ENCODE results near the gene IDI1.
"Not testable (repeated sequence)": the region's sequence is repeated elsewhere in the genome, so short reads cannot be mapped to it uniquely, and the experiment has no call there.

IDI1 gene

DNA sequence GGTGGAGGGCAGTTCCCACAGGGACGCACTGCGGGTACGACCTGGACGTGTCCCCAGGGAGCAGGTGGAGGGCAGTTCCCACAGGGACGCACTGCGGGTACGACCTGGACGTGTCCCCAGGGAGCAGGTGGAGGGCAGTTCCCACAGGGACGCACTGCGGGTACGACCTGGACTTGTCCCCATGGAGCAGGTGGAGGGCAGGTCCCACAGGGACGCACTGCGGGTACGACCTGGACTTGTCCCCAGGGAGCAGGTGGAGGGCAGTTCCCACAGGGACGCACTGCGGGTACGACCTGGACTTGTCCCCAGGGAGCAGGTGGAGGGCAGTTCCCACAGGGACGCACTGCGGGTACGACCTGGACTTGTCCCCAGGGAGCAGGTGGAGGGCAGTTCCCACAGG is 10.2 kb downstream of the IDI1 start:
- not testable (repeated sequence) for H2BK15ac ChIP-seq (replicated peaks; ENCODE audit: low read depth); H3K4me2 ChIP-seq (ENCODE audit: low read length); H2AK5ac ChIP-seq (ENCODE audit: low read length); H3K23ac ChIP-seq (ENCODE audit: low read length); H3K27me3 ChIP-seq (ENCODE audit: insufficient read depth, low read length, poor library complexity); H4K5ac ChIP-seq (ENCODE audit: low read length); H2BK120ac ChIP-seq (ENCODE audit: low read depth, low read length); H3K27ac ChIP-seq (ENCODE audit: low read depth, low read length); H3K4me3 ChIP-seq (ENCODE audit: low read length); H3K56ac ChIP-seq (ENCODE audit: low read length); H2BK5ac ChIP-seq (ENCODE audit: low read length); H3K79me1 ChIP-seq (ENCODE audit: low read length); H3K36me3 ChIP-seq (ENCODE audit: control insufficient read depth, insufficient read depth, low read length); H4K8ac ChIP-seq (ENCODE audit: low read depth, low read length); H3K79me2 ChIP-seq (ENCODE audit: control insufficient read depth, insufficient read depth, low read length); H3K18ac ChIP-seq (ENCODE audit: low read length); H3K9ac ChIP-seq (ENCODE audit: low read length); H3K4ac ChIP-seq (ENCODE audit: low read depth, low read length); DNase-seq; H3K4me1 ChIP-seq (ENCODE audit: control insufficient read depth, low read depth, low read length)
- WGBS (ENCODE audit: extremely low coverage, insufficient coverage, low lambda C conversion rate): no CpG with 5 or more reads among the region's 20 CpGs

DNA sequence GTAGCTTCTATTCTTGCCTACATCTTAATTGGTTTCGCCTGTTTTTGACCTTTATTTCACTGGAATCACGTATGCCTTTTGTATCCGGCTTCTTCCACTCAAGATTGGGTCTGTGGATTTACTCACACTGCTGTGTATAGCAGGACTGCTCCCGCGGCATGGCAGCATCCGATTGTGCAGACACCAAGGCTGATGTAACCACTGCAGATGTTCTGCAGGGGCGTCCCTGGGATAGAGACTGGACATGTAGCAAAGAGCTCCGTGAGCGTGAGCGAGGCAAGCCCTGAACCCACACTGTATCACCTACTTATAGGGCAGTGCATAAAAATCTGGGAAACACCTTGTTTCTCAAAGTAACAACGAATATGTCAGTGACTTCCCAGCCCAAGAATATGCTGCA is 11.8 kb downstream of the IDI1 start:
- H3K23ac ChIP-seq (ENCODE audit: low read length): no peak overlapping the region
- WGBS (ENCODE audit: extremely low coverage, insufficient coverage, low lambda C conversion rate): no CpG with 5 or more reads among the region's 11 CpGs
- H3K18ac ChIP-seq (ENCODE audit: low read length): no peak overlapping the region
- H2AK5ac ChIP-seq (ENCODE audit: low read length): no peak overlapping the region
- no peak for DNase-seq
- no peak overlapping the region for H2BK120ac ChIP-seq (ENCODE audit: low read depth, low read length)
- no peak overlapping the region for H3K9ac ChIP-seq (ENCODE audit: low read length)
- no peak overlapping the region for H4K5ac ChIP-seq (ENCODE audit: low read length)
- no peaks in the 10 kb centered on the region for H3K79me1 ChIP-seq (ENCODE audit: low read length)
- H3K27ac ChIP-seq (ENCODE audit: low read depth, low read length): no peak overlapping the region
- H3K4me1 ChIP-seq (ENCODE audit: control insufficient read depth, low read depth, low read length): no peaks in the 10 kb centered on the region
- no peaks in the 10 kb centered on the region for H3K27me3 ChIP-seq (ENCODE audit: insufficient read depth, low read length, poor library complexity)
- no peak overlapping the region for H3K4ac ChIP-seq (ENCODE audit: low read depth, low read length)
- no peak overlapping the region for H4K8ac ChIP-seq (ENCODE audit: low read depth, low read length)
- H2BK5ac ChIP-seq (ENCODE audit: low read length): no peak overlapping the region
- H3K36me3 ChIP-seq (ENCODE audit: control insufficient read depth, insufficient read depth, low read length): peaks cover 2% of the 10 kb centered on the region
- H3K79me2 ChIP-seq (ENCODE audit: control insufficient read depth, insufficient read depth, low read length): no peaks in the 10 kb centered on the region
- no peak overlapping the region for H2BK15ac ChIP-seq (replicated peaks; ENCODE audit: low read depth)
- H3K4me2 ChIP-seq (ENCODE audit: low read length): no peak overlapping the region
- H3K4me3 ChIP-seq (ENCODE audit: low read length): no peak overlapping the region
- H3K56ac ChIP-seq (ENCODE audit: low read length): no peak overlapping the region

DNA sequence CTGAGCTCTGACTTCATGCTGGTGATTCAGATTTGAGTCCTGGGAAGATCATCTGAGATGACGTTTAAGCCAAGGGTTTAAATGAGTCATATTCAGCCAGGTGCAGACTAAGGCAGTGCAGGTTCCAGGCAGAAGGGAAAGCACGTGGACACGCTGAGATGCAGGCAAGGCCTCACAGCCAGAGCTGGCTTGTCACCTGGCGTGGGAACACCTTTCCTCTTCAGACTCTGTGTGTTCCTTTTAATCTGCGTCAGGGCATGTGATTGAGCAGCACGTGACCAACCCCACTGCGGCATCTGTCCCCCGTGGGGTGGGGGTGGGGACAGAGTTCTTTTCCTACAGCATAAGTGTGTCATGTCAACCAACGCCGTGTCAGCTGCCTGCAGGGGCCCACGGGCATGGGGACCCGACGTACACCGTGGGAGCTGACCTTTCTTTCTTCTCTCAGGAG is 12.6 kb downstream of the IDI1 start:
- no peak overlapping the region for H2BK120ac ChIP-seq (ENCODE audit: low read depth, low read length)
- no peaks in the 10 kb centered on the region for H3K79me2 ChIP-seq (ENCODE audit: control insufficient read depth, insufficient read depth, low read length)
- H3K4me3 ChIP-seq (ENCODE audit: low read length): no peak overlapping the region
- H3K4me1 ChIP-seq (ENCODE audit: control insufficient read depth, low read depth, low read length): no peaks in the 10 kb centered on the region
- no peaks in the 10 kb centered on the region for H3K79me1 ChIP-seq (ENCODE audit: low read length)
- H3K9ac ChIP-seq (ENCODE audit: low read length): no peak overlapping the region
- H2AK5ac ChIP-seq (ENCODE audit: low read length): no peak overlapping the region
- no peak overlapping the region for H2BK5ac ChIP-seq (ENCODE audit: low read length)
- H4K8ac ChIP-seq (ENCODE audit: low read depth, low read length): no peak overlapping the region
- no peak overlapping the region for H3K4me2 ChIP-seq (ENCODE audit: low read length)
- H3K56ac ChIP-seq (ENCODE audit: low read length): no peak overlapping the region
- DNase-seq: no peak
- H3K36me3 ChIP-seq (ENCODE audit: control insufficient read depth, insufficient read depth, low read length): peaks cover 2% of the 10 kb centered on the region
- no peak overlapping the region for H3K27ac ChIP-seq (ENCODE audit: low read depth, low read length)
- no peak overlapping the region for H4K5ac ChIP-seq (ENCODE audit: low read length)
- no peak overlapping the region for H2BK15ac ChIP-seq (replicated peaks; ENCODE audit: low read depth)
- no peaks in the 10 kb centered on the region for H3K27me3 ChIP-seq (ENCODE audit: insufficient read depth, low read length, poor library complexity)
- no CpG with 5 or more reads among the region's 14 CpGs for WGBS (ENCODE audit: extremely low coverage, insufficient coverage, low lambda C conversion rate)
- H3K18ac ChIP-seq (ENCODE audit: low read length): no peak overlapping the region
- H3K4ac ChIP-seq (ENCODE audit: low read depth, low read length): no peak overlapping the region
- no peak overlapping the region for H3K23ac ChIP-seq (ENCODE audit: low read length)

DNA sequence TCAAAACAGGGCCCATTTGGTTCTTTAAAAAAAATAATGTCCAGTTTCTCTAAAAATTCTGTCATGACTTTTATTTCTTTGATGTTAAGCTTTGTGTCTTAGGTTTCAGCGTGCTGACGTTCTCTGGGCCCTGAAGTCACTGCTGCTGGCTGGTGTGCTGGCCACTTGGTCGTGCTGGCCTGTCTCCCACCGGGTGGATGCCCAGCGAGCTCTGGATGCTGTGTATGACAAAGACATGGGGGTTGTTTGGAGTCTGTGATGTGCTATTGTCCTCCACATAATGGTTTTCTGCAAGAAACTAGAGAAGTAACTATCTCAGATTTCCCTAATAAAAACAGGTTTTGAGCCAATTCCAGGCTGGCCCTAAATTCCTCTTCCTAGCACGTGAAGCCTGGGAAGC is 13.7 kb downstream of the IDI1 start:
- H3K56ac ChIP-seq (ENCODE audit: low read length): no peak overlapping the region
- no peak overlapping the region for H2BK15ac ChIP-seq (replicated peaks; ENCODE audit: low read depth)
- no peak overlapping the region for H2BK5ac ChIP-seq (ENCODE audit: low read length)
- H3K79me2 ChIP-seq (ENCODE audit: control insufficient read depth, insufficient read depth, low read length): no peaks in the 10 kb centered on the region
- H3K18ac ChIP-seq (ENCODE audit: low read length): no peak overlapping the region
- no peak overlapping the region for H3K4ac ChIP-seq (ENCODE audit: low read depth, low read length)
- H3K79me1 ChIP-seq (ENCODE audit: low read length): no peaks in the 10 kb centered on the region
- no peak overlapping the region for H3K4me2 ChIP-seq (ENCODE audit: low read length)
- H3K23ac ChIP-seq (ENCODE audit: low read length): no peak overlapping the region
- no peak overlapping the region for H3K4me3 ChIP-seq (ENCODE audit: low read length)
- no peak overlapping the region for H4K5ac ChIP-seq (ENCODE audit: low read length)
- H2BK120ac ChIP-seq (ENCODE audit: low read depth, low read length): no peak overlapping the region
- H3K36me3 ChIP-seq (ENCODE audit: control insufficient read depth, insufficient read depth, low read length): peaks cover 2% of the 10 kb centered on the region
- no peak overlapping the region for H2AK5ac ChIP-seq (ENCODE audit: low read length)
- no peak overlapping the region for H3K9ac ChIP-seq (ENCODE audit: low read length)
- H3K27me3 ChIP-seq (ENCODE audit: insufficient read depth, low read length, poor library complexity): no peaks in the 10 kb centered on the region
- WGBS (ENCODE audit: extremely low coverage, insufficient coverage, low lambda C conversion rate): no CpG with 5 or more reads among the region's 6 CpGs
- H4K8ac ChIP-seq (ENCODE audit: low read depth, low read length): no peak overlapping the region
- H3K27ac ChIP-seq (ENCODE audit: low read depth, low read length): no peak overlapping the region
- DNase-seq: no peak
- H3K4me1 ChIP-seq (ENCODE audit: control insufficient read depth, low read depth, low read length): no peaks in the 10 kb centered on the region

GRCh38 chr10:1034758-1035157 is 14.2 kb downstream of the IDI1 start:
- no peak overlapping the region for H3K23ac ChIP-seq (ENCODE audit: low read length)
- H2BK15ac ChIP-seq (replicated peaks; ENCODE audit: low read depth): no peak overlapping the region
- peaks cover 2% of the 10 kb centered on the region for H3K36me3 ChIP-seq (ENCODE audit: control insufficient read depth, insufficient read depth, low read length)
- H3K79me1 ChIP-seq (ENCODE audit: low read length): no peaks in the 10 kb centered on the region
- no peak overlapping the region for H3K4ac ChIP-seq (ENCODE audit: low read depth, low read length)
- H4K5ac ChIP-seq (ENCODE audit: low read length): no peak overlapping the region
- no peak overlapping the region for H2AK5ac ChIP-seq (ENCODE audit: low read length)
- H2BK120ac ChIP-seq (ENCODE audit: low read depth, low read length): no peak overlapping the region
- H4K8ac ChIP-seq (ENCODE audit: low read depth, low read length): no peak overlapping the region
- no peaks in the 10 kb centered on the region for H3K4me1 ChIP-seq (ENCODE audit: control insufficient read depth, low read depth, low read length)
- no peak for DNase-seq
- H2BK5ac ChIP-seq (ENCODE audit: low read length): no peak overlapping the region
- no peak overlapping the region for H3K56ac ChIP-seq (ENCODE audit: low read length)
- no peaks in the 10 kb centered on the region for H3K79me2 ChIP-seq (ENCODE audit: control insufficient read depth, insufficient read depth, low read length)
- H3K4me2 ChIP-seq (ENCODE audit: low read length): no peak overlapping the region
- H3K18ac ChIP-seq (ENCODE audit: low read length): no peak overlapping the region
- H3K27ac ChIP-seq (ENCODE audit: low read depth, low read length): no peak overlapping the region
- H3K4me3 ChIP-seq (ENCODE audit: low read length): no peak overlapping the region
- no CpG with 5 or more reads among the region's 3 CpGs for WGBS (ENCODE audit: extremely low coverage, insufficient coverage, low lambda C conversion rate)
- no peaks in the 10 kb centered on the region for H3K27me3 ChIP-seq (ENCODE audit: insufficient read depth, low read length, poor library complexity)
- H3K9ac ChIP-seq (ENCODE audit: low read length): no peak overlapping the region

DNA sequence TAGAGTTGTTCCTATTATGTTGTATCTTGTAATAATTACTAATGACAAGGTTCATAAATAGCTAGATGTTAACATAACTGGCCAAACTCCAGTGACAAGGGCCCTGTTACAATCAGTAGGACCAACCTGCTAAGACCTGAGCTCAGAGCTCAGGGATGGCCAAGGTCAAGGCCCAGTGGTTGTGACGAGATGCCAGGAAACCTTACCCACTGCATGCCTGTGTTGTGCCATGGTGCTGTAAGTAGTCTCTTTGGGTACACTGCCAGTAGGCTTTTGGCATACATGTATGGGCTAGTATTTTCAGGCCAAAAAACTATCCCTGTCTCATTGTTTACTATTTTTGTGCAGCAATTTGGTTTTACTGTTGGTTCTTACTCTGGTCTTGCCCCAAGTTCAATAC is 15.3 kb downstream of the IDI1 start:
- H3K79me2 ChIP-seq (ENCODE audit: control insufficient read depth, insufficient read depth, low read length): no peaks in the 10 kb centered on the region
- H3K9ac ChIP-seq (ENCODE audit: low read length): no peak overlapping the region
- no peak overlapping the region for H3K23ac ChIP-seq (ENCODE audit: low read length)
- no CpG with 5 or more reads among the region's 1 CpG for whole genome bisulfite sequencing (ENCODE audit: extremely low coverage, insufficient coverage, low lambda C conversion rate)
- no peaks in the 10 kb centered on the region for H3K4me1 ChIP-seq (ENCODE audit: control insufficient read depth, low read depth, low read length)
- no peaks in the 10 kb centered on the region for H3K27me3 ChIP-seq (ENCODE audit: insufficient read depth, low read length, poor library complexity)
- no peak overlapping the region for H3K18ac ChIP-seq (ENCODE audit: low read length)
- no peak overlapping the region for H3K56ac ChIP-seq (ENCODE audit: low read length)
- H3K36me3 ChIP-seq (ENCODE audit: control insufficient read depth, insufficient read depth, low read length): no peaks in the 10 kb centered on the region
- H2BK5ac ChIP-seq (ENCODE audit: low read length): no peak overlapping the region
- H4K8ac ChIP-seq (ENCODE audit: low read depth, low read length): no peak overlapping the region
- no peaks in the 10 kb centered on the region for H3K79me1 ChIP-seq (ENCODE audit: low read length)
- H3K4me2 ChIP-seq (ENCODE audit: low read length): no peak overlapping the region
- H3K4me3 ChIP-seq (ENCODE audit: low read length): no peak overlapping the region
- no peak overlapping the region for H3K27ac ChIP-seq (ENCODE audit: low read depth, low read length)
- no peak overlapping the region for H2BK15ac ChIP-seq (replicated peaks; ENCODE audit: low read depth)
- DNase-seq: no peak
- no peak overlapping the region for H3K4ac ChIP-seq (ENCODE audit: low read depth, low read length)
- H4K5ac ChIP-seq (ENCODE audit: low read length): no peak overlapping the region
- no peak overlapping the region for H2BK120ac ChIP-seq (ENCODE audit: low read depth, low read length)
- H2AK5ac ChIP-seq (ENCODE audit: low read length): no peak overlapping the region
